Esophagus mucosa (tissue), 1 donor: ENCODE results near the gene NCS1. TPM values are rescaled to one million over a fixed set of nuclear protein-coding genes. Genes with fewer than 3 reads are reported as not detected.

ENCODE experiments used
- ATAC-seq: fragments of 200-7000 bp; cut with Tn5 transposase; one replicate; pipeline ENCODE4 v1.9.1; 2020
- total RNA-seq: library from RNA; stranded (reverse); gene quantifications from one replicate; pipeline ENCODE4 v1.2.4, GENCODE V29; 2023
- donor health status: DM: yes; HTN: yes; CAD: no.

Gene NCS1
- total RNA-seq, 1 donor from 2014 or later: 19.7 TPM

GRCh38 chr9:130195638-130196037 lies 23.4 kb downstream of the NCS1 start:
- ATAC-seq: no peak

- no peak for ATAC-seq
Observed at GRCh38 chr9:130196643-130197042, 24.4 kb downstream of the NCS1 start.

GRCh38 chr9:130197386-130197785 lies 25.2 kb downstream of the NCS1 start:
- no peak for ATAC-seq

- ATAC-seq: no peak
Observed at GRCh38 chr9:130197888-130198287, 25.7 kb downstream of the NCS1 start.

- no peak for ATAC-seq
Observed at GRCh38 chr9:130198501-130199179, 26.4 kb downstream of the NCS1 start.

GRCh38 chr9:130199605-130200004 lies 27.4 kb downstream of the NCS1 start:
- peak; percentile 60 for ATAC-seq

GRCh38 chr9:130200038-130200849 lies 28.0 kb downstream of the NCS1 start:
- ATAC-seq: no peak

- peak; percentile 85 for ATAC-seq
Observed at GRCh38 chr9:130201399-130201873, 29.2 kb downstream of the NCS1 start.

GRCh38 chr9:130201974-130202373 lies 29.8 kb downstream of the NCS1 start:
- ATAC-seq: no peak

GRCh38 chr9:130204341-130204740 lies 32.1 kb downstream of the NCS1 start:
- ATAC-seq: no peak

GRCh38 chr9:130204959-130205358 lies 32.8 kb downstream of the NCS1 start:
- no peak for ATAC-seq

GRCh38 chr9:130205912-130206311 lies 33.7 kb downstream of the NCS1 start:
- ATAC-seq: no peak

- no peak for ATAC-seq
Observed at GRCh38 chr9:130206579-130206978, 34.4 kb downstream of the NCS1 start.

- ATAC-seq: no peak
Observed at GRCh38 chr9:130207241-130207992, 35.2 kb downstream of the NCS1 start.

- ATAC-seq: no peak
Observed at GRCh38 chr9:130208600-130209347, 36.6 kb downstream of the NCS1 start.

GRCh38 chr9:130209422-130209821 lies 37.2 kb downstream of the NCS1 start:
- ATAC-seq: no peak

GRCh38 chr9:130211548-130212226 lies 39.5 kb downstream of the NCS1 start:
- no peak for ATAC-seq

- ATAC-seq: peak; percentile 74
Observed at GRCh38 chr9:130212543-130213297, 40.5 kb downstream of the NCS1 start.

- no peak for ATAC-seq
Observed at GRCh38 chr9:130213911-130214761, 41.9 kb downstream of the NCS1 start.

GRCh38 chr9:130214776-130215340 lies 42.7 kb downstream of the NCS1 start:
- ATAC-seq: no peak
